Ishikawa (cell line): Measurements from ENCODE around the gene PRPF6.

Experiments used
- CEBPB ChIP-seq: IDR thresholded peaks from 2 replicates; pipeline ENCODE4 v1.6.1; 2012
- CREB1 ChIP-seq: IDR thresholded peaks from 2 replicates; pipeline ENCODE4 v1.6.1; 2012; ENCODE audit warnings: low read depth
- EGR1 ChIP-seq: IDR thresholded peaks from 2 replicates; pipeline ENCODE4 v1.6.1; 2012
- EP300 ChIP-seq: IDR thresholded peaks from 2 replicates; pipeline ENCODE4 v1.6.1; 2012; ENCODE audit warnings: borderline replicate concordance
- FOXM1 ChIP-seq: IDR thresholded peaks from 2 replicates; pipeline ENCODE4 v1.6.1; 2012; ENCODE audit warnings: low read depth, borderline replicate concordance
- NFIC ChIP-seq: IDR thresholded peaks from 2 replicates; pipeline ENCODE4 v1.6.1; 2012
- RAD21 ChIP-seq: IDR thresholded peaks from 2 replicates; pipeline ENCODE4 v1.6.1; 2012; ENCODE audit warnings: low read depth
- TAF1 ChIP-seq: IDR thresholded peaks from 2 replicates; pipeline ENCODE4 v1.6.1; 2012; ENCODE audit warnings: low read depth, mild to moderate bottlenecking
- TCF12 ChIP-seq: IDR thresholded peaks from 2 replicates; pipeline ENCODE4 v1.6.1; 2012; ENCODE audit warnings: low read depth
- TEAD4 ChIP-seq: IDR thresholded peaks from 2 replicates; pipeline ENCODE4 v1.6.1; 2012
- YY1 ChIP-seq: IDR thresholded peaks from 2 replicates; pipeline ENCODE4 v1.6.1; 2012; ENCODE audit warnings: low read depth
- ZBTB7A ChIP-seq: IDR thresholded peaks from 2 replicates; pipeline ENCODE4 v1.6.1; 2012; ENCODE audit warnings: low read depth
- TF ChIP-seq, protein P1 (sequence below): IDR thresholded peaks from 2 replicates; pipeline ENCODE4 v1.6.1; 2012
- TF ChIP-seq, protein P2 (sequence below): IDR thresholded peaks from 2 replicates; pipeline ENCODE4 v1.6.1; 2012
- TF ChIP-seq, protein P3 (sequence below): IDR thresholded peaks from 2 replicates; pipeline ENCODE4 v1.6.1; 2012; ENCODE audit warnings: low read depth, mild to moderate bottlenecking

PRPF6 gene

DNA sequence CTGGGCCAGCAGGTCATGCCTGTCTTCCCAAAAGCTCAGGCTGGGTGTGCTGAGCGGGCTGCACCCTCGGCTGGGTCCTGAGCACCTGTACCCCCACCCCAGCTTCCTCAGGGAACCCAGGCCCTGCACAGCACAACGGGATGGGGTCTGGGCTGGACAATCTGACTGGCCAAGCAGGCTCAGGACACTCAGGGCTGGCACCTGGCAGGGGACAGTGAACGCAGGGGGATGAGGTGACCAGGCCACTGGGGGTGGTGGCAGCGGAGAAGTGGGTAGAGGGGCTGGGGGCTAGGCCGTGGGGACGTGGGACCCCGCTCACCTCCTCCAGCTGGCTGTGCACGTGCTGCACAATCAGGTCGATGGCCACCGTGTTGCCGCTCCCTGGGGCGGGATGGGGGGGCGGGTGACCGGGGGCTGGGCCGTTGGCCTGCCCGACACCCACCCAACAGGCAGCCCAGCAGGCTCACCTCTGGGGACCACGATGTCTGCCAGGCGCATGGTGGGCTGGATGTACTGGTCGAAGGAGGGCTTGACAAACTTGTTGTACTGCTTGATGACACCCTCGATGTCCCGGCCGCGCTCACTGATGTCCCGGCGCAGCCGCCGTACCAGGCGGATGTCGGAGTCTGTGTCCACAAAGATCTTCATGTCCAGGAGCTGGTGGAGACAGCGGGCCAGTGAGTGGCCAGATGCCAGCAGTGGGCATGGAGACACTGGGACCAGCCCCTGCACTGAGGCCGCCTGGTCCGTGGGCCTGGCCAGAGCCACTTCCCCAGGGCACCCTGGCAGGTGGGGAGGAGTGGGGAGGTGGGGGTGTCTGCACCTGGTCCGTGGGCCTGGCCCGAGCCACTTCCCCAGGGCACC is 36.6 kb upstream of the PRPF6 start:
- no peak for TF ChIP-seq TEAD4
- TF ChIP-seq, protein P1, sequence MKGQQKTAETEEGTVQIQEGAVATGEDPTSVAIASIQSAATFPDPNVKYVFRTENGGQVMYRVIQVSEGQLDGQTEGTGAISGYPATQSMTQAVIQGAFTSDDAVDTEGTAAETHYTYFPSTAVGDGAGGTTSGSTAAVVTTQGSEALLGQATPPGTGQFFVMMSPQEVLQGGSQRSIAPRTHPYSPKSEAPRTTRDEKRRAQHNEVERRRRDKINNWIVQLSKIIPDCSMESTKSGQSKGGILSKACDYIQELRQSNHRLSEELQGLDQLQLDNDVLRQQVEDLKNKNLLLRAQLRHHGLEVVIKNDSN = no peak
- no peak for TF ChIP-seq EGR1
- TF ChIP-seq EP300 = no peak
- no peak for TF ChIP-seq TCF12
- TF ChIP-seq CEBPB = no peak
- no peak for TF ChIP-seq RAD21
- TF ChIP-seq FOXM1 = no peak
- TF ChIP-seq, protein P2, sequence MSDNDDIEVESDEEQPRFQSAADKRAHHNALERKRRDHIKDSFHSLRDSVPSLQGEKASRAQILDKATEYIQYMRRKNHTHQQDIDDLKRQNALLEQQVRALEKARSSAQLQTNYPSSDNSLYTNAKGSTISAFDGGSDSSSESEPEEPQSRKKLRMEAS = no peak
- TF ChIP-seq TAF1 = no peak
- TF ChIP-seq YY1 = no peak
- TF ChIP-seq NFIC = no peak
- TF ChIP-seq, protein P3, sequence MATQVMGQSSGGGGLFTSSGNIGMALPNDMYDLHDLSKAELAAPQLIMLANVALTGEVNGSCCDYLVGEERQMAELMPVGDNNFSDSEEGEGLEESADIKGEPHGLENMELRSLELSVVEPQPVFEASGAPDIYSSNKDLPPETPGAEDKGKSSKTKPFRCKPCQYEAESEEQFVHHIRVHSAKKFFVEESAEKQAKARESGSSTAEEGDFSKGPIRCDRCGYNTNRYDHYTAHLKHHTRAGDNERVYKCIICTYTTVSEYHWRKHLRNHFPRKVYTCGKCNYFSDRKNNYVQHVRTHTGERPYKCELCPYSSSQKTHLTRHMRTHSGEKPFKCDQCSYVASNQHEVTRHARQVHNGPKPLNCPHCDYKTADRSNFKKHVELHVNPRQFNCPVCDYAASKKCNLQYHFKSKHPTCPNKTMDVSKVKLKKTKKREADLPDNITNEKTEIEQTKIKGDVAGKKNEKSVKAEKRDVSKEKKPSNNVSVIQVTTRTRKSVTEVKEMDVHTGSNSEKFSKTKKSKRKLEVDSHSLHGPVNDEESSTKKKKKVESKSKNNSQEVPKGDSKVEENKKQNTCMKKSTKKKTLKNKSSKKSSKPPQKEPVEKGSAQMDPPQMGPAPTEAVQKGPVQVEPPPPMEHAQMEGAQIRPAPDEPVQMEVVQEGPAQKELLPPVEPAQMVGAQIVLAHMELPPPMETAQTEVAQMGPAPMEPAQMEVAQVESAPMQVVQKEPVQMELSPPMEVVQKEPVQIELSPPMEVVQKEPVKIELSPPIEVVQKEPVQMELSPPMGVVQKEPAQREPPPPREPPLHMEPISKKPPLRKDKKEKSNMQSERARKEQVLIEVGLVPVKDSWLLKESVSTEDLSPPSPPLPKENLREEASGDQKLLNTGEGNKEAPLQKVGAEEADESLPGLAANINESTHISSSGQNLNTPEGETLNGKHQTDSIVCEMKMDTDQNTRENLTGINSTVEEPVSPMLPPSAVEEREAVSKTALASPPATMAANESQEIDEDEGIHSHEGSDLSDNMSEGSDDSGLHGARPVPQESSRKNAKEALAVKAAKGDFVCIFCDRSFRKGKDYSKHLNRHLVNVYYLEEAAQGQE = no peak
- no peak for TF ChIP-seq CREB1
- no peak for TF ChIP-seq ZBTB7A

DNA sequence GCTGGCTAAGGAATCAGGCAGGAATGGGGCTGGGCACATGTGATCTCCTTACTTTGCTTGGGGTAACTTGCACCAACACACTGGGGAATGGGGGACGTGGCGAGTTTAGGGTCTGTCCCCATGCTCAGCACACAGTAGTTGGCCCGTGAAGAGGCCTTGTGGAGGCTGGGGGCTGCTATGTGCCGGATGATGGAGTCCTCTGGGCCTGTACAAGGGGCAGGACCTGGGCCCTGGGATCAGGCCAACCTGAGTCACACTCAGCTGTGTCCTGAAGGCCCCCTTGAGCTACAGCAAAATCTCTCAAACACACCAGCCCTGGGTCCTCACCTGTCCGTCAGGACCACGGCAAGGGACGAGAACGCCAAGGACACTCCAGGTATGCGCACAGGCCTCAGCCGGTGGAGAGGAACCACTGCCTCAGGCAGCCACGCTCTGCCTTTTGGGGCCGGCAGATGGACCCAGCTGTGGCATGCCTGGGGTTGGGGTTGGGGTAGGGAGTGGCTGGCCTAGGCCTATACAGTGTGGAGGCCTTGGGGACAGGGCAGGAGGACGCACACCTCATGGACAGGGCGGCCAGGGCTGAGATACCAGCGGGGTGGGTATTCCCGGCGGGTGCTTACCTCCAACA is 35.8 kb upstream of the PRPF6 start:
- TF ChIP-seq CEBPB (no peak), ZBTB7A (no peak), FOXM1 (no peak), CREB1 (no peak), RAD21 (no peak), TEAD4 (no peak), TCF12 (no peak)
- TF ChIP-seq, protein P3 = no peak
- TF ChIP-seq, protein P1 = no peak

DNA sequence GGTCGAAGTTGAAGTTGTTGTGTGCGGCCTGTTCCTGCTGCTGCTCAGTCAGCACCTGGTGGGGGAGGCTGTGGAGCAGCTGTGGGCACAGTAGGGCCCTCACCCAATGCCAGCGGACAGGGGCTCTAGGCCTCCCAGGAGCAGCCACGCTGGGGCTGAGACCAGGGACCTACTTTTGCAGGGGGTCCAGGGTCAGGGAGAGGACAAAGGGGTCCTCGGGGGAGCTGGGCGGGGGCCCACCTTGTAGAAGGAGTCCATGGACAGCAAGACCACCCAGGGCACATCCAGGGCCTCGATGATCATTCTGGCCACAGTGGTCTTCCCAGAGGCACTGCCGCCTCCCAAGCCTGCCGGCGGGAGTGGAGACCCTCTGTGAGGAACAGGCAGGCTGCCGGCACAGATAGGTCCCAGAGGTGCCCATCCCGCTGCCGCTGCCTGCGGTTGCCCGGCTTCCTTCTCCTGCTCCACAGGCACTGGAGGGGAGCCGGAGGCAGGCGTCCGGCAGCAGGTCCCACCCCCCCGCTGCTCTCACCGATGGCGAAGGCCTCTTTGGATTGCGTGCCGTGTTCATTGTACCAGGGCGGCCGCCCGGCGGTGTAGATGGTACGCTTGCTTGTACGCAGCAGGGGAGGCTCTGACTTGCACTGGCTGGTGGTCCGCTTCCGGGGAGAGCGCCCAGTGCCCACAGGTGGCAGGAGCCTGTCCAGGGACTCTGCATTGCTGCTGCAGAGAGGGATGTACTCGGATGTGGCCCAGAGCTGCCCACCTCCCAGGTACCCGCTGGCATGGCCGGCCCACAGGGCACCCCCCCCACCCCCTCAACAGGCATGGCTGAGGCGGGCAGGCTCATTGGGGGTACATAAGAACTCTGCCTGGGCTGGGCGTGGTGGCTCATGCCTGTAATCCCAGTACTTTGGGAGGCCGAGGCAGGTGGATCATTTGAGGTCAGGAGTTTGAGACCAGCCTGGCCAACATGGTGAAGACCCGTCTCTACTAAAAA is 34.7 kb upstream of the PRPF6 start:
- no peak for TF ChIP-seq TCF12
- TF ChIP-seq, protein P2 = no peak

DNA sequence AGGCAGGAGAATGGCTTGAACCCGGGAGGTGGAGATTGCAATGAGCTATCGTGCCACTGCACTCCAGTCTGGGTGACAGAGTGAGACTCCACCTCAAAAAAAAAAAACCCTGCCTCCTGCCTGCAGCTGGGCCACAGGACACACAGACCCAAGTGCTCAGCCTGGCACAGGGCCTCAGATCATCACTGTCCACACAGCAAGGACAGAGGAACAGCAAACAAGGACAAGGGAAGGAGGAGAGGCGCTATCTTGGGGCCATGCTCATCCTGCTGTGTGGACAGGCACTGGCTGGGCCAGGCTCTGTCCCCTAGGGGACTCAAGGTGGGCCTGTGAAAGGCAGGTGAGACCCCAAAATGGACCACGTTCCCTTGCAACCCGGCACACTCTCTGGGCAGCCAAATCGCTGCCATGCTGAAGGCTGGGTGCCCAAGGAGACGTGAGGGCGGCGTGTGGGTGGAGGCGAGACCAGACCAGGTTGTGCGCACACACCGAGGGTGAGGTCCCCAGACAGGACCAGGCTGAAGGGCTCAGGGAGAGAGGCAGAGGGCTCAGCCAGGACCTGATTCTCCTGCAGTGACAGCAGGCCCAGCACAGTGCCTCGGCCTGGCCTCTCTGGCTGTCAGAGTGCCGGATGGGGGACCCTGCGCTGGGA is 33.8 kb upstream of the PRPF6 start:
- TF ChIP-seq, protein P3 = no peak
- no peak for TF ChIP-seq FOXM1
- TF ChIP-seq CEBPB = no peak
- no peak for TF ChIP-seq TCF12
- TF ChIP-seq TAF1 = no peak
- TF ChIP-seq ZBTB7A = no peak
- TF ChIP-seq, protein P2 = no peak
- TF ChIP-seq RAD21 = no peak
- TF ChIP-seq EP300 = no peak
- TF ChIP-seq YY1 = no peak
- TF ChIP-seq EGR1 = no peak
- TF ChIP-seq, protein P1 = no peak
- TF ChIP-seq NFIC = no peak
- TF ChIP-seq TEAD4 = no peak
- TF ChIP-seq CREB1 = no peak
